LNCAP (cell line): ENCODE data around the gene DUSP15.

Experiments
- CTCF ChIP-seq: fragments of 450-650 bp; IDR thresholded peaks from 2 replicates; pipeline ENCODE4 v1.5.1; 2017; ENCODE audit warnings: mild to moderate bottlenecking

The DUSP15 gene

DNA sequence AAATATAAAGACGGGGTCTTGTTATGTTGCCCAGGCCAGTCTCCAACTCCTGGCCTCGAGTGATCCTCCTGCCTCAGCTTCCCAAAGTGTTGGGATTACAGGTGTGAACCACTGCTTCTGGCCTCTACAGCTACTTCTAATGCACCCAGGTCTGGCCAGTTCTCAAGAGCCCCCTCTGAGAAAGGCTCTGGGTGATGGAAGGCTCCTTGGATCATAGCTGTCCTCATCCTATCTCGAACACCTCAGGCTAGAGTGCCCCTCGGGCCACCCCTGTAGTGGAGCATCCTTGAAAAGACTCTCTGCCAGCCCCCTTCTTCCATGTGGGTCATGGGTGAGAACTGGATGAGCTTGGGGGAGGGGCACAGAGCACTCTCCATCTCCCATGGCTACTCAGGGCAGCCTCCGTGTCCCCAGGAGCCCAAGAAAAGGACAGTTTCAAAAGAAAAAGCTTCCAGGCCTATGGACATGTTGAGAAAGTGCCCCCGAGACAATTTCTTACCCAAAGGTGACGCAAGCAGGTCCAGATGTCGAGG is 51.9 kb downstream of the DUSP15 start:
- no peak for TF ChIP-seq CTCF

- TF ChIP-seq CTCF: no peak
These were observed 52.9 kb downstream of the DUSP15 start for GRCh38 chr20:31817461-31817860.

DNA sequence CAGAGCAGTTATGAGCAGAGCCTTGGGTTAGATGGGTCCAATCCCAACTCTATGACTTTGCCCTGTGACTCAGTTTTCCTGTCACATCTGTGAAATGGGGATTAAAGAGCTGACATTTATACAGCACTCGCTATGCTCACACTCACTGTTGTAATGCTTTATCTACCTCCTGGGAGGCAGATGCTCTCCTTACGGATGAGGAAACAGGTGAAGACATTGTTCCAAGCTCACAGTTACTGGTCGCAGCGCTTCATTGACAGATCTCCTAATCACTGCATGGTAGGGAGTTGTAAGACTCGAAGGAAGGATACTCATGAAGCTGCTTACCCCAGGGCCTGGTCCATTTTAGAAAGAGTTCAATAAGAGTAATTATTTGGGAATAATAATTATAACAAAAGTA is 54.1 kb downstream of the DUSP15 start:
- no peak for TF ChIP-seq CTCF

GRCh38 chr20:31815408-31816188 is 54.7 kb downstream of the DUSP15 start:
- no peak for TF ChIP-seq CTCF

DNA sequence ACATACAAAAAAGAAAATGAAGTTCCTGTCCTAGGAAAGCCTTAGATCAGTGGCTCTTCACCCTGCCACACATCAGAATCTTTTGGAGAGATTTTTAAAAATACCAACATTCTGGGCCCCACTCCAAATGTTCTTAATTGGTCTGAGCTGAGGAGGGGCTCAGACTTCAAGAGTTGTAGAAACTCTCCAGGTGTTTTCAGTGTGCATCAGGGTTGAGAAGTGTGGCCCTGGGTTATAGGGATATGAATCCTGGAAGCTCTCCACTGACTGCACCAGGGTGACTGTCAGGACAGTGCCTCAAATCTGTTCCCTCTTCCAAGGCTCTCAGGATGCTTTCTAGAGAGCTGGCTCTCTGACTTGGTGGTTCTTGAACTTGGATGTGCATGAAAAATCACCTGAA is 56.7 kb downstream of the DUSP15 start:
- no peak for TF ChIP-seq CTCF

- TF ChIP-seq CTCF: no peak
These were observed 58.3 kb downstream of the DUSP15 start for GRCh38 chr20:31811796-31812728.

GRCh38 chr20:31811198-31811597 is 59.1 kb downstream of the DUSP15 start:
- TF ChIP-seq CTCF: no peak
